NCI-H82 treated with DMSO at 0.1 percent for 48 hours (cell line): ENCODE results near the gene GLS2.
"Not testable (repeated sequence)": the region's sequence is repeated elsewhere in the genome, so short reads cannot be mapped to it uniquely, and the experiment has no call there.

Experiments used
- DNase-seq: peaks from one replicate; lab custom pipeline; 2025; ENCODE audit not compliant: unreplicated experiment; lab: John Stamatoyannopoulos, UW

The GLS2 gene

GRCh38 chr12:56448860-56449621 lies 38.9 kb downstream of the GLS2 start, which contains the start of gene TIMELESS:
TSS of gene TIMELESS (minus strand) at chr12:56449426. CDS start at chr12:56434170, 15,256 bp downstream.
- peak; percentile 87 for DNase-seq

- not testable (repeated sequence) for DNase-seq
These were observed 44.8 kb downstream of the GLS2 start for GRCh38 chr12:56443208-56443607.

- DNase-seq: no peak
These were observed 50.4 kb downstream of the GLS2 start for GRCh38 chr12:56437430-56438176.

GRCh38 chr12:56434828-56435227 lies 53.1 kb downstream of the GLS2 start:
- DNase-seq: no peak

- no peak for DNase-seq
These were observed 56.1 kb downstream of the GLS2 start for GRCh38 chr12:56431850-56432249.

GRCh38 chr12:56431288-56431687 lies 56.7 kb downstream of the GLS2 start:
- no peak for DNase-seq

- no peak for DNase-seq
These were observed 62.0 kb downstream of the GLS2 start for GRCh38 chr12:56425940-56426438.

- DNase-seq: no peak
These were observed 62.8 kb downstream of the GLS2 start for GRCh38 chr12:56425193-56425592.
